Measurements from ENCODE around the gene AQP2. TPM values are rescaled to one million over a fixed set of nuclear protein-coding genes. Genes with fewer than 3 reads are reported as not detected.

The AQP2 gene
- total RNA-seq, 2 experiments from 2014 or later = not detected

DNA sequence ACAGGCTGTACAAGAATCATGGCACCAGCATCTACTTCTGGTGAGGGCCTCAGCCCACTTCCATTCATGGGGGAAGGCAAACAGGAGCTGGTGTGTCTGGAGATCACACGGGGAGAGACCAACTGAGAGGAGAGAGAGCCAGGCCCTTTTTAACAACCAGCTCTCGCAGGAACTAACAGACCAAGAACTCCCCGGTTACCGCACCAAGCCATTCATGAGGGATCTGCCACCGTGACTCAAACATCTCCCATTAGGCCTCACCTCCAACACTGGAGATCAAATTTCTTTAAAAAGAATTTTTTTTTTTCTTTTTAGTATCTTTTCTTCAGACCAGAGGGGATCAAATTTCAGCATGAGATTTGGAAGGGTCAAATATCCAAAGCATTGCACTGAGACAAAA is 16.7 kb upstream of the AQP2 start:
- intact Hi-C loops (cut with micrococcal nuclease; ENCODE audit: unreplicated experiment) = no loop called here
- DNase-seq (ENCODE audit: low spot score) = no peak
- H2AFZ ChIP-seq (ENCODE audit: low read length) = no peak overlapping the region
- no peaks in the 10 kb centered on the region for H3K36me3 ChIP-seq (ENCODE audit: insufficient read depth, low read length)
- no peaks in the 10 kb centered on the region for H4K20me1 ChIP-seq (ENCODE audit: insufficient read depth, low read length)
- BruUV-seq (replicated peaks) = no TSS peak
- no peaks in the 10 kb centered on the region for H3K4me1 ChIP-seq (ENCODE audit: insufficient read depth, low read length, poor library complexity, severe bottlenecking)
- TF ChIP-seq, protein P1, sequence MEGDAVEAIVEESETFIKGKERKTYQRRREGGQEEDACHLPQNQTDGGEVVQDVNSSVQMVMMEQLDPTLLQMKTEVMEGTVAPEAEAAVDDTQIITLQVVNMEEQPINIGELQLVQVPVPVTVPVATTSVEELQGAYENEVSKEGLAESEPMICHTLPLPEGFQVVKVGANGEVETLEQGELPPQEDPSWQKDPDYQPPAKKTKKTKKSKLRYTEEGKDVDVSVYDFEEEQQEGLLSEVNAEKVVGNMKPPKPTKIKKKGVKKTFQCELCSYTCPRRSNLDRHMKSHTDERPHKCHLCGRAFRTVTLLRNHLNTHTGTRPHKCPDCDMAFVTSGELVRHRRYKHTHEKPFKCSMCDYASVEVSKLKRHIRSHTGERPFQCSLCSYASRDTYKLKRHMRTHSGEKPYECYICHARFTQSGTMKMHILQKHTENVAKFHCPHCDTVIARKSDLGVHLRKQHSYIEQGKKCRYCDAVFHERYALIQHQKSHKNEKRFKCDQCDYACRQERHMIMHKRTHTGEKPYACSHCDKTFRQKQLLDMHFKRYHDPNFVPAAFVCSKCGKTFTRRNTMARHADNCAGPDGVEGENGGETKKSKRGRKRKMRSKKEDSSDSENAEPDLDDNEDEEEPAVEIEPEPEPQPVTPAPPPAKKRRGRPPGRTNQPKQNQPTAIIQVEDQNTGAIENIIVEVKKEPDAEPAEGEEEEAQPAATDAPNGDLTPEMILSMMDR (conservative IDR thresholded peaks at IDR 0.05; ENCODE audit: low read length) = no peak
- no peak for TF ChIP-seq EZH2phosphoT487 (IDR thresholded peaks at IDR 0.05; ENCODE audit: borderline replicate concordance, low read depth, low read length)
- no peak overlapping the region for H3K4me3 ChIP-seq (ENCODE audit: low read depth, low read length, poor library complexity, severe bottlenecking)
- H3K79me2 ChIP-seq (ENCODE audit: insufficient read depth, low read depth, low read length) = no peaks in the 10 kb centered on the region
- no peaks in the 10 kb centered on the region for H3K9me3 ChIP-seq (ENCODE audit: low read length)
- ChIA-PET CTCF (ENCODE audit: unreplicated experiment) (no interaction called here), POLR2A (no interaction called here)
- no peak overlapping the region for H3K4me2 ChIP-seq (ENCODE audit: low read length)
- no peak overlapping the region for H3K27ac ChIP-seq (ENCODE audit: low read depth, low read length, poor library complexity, severe bottlenecking)
- H3K9me2 ChIP-seq (ENCODE audit: insufficient read depth, low read length) = no peaks in the 10 kb centered on the region

DNA sequence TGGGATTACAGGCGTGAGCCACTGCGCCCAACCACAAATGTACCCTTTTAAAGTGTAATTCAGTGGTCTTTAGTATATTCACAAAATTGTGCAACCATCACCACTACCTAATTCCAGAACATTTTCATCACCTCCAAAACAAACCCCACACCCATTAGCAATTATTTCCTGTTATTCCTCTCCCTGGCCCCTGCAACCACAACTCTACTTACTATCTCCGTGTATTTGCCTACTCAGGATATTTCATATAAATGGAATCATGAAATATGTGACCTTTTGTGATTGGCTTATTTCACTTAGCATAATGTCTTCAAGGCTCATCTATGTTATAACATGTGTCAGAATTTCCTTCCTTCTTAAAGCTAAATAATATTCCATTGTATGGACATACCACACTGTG is 16.0 kb upstream of the AQP2 start:
- no TSS peak for BruUV-seq (replicated peaks)
- H3K36me3 ChIP-seq (ENCODE audit: insufficient read depth, low read length) = no peaks in the 10 kb centered on the region
- CTCF ChIA-PET (ENCODE audit: unreplicated experiment) = no interaction called here
- H2AFZ ChIP-seq (ENCODE audit: low read length) = no peak overlapping the region
- no peaks in the 10 kb centered on the region for H3K9me2 ChIP-seq (ENCODE audit: insufficient read depth, low read length)
- H3K27ac ChIP-seq (ENCODE audit: low read depth, low read length, poor library complexity, severe bottlenecking) = no peak overlapping the region
- no peaks in the 10 kb centered on the region for H3K79me2 ChIP-seq (ENCODE audit: insufficient read depth, low read depth, low read length)
- no peaks in the 10 kb centered on the region for H4K20me1 ChIP-seq (ENCODE audit: insufficient read depth, low read length)
- no peak for DNase-seq (ENCODE audit: low spot score)
- TF ChIP-seq EZH2phosphoT487 (IDR thresholded peaks at IDR 0.05; ENCODE audit: borderline replicate concordance, low read depth, low read length) = no peak
- TF ChIP-seq, protein P1 (conservative IDR thresholded peaks at IDR 0.05; ENCODE audit: low read length) = no peak
- H3K4me2 ChIP-seq (ENCODE audit: low read length) = no peak overlapping the region
- H3K9me3 ChIP-seq (ENCODE audit: low read length) = no peaks in the 10 kb centered on the region
- H3K4me1 ChIP-seq (ENCODE audit: insufficient read depth, low read length, poor library complexity, severe bottlenecking) = no peaks in the 10 kb centered on the region
- POLR2A ChIA-PET = no interaction called here
- no peak overlapping the region for H3K4me3 ChIP-seq (ENCODE audit: low read depth, low read length, poor library complexity, severe bottlenecking)
- intact Hi-C loops (cut with micrococcal nuclease; ENCODE audit: unreplicated experiment) = no loop called here

DNA sequence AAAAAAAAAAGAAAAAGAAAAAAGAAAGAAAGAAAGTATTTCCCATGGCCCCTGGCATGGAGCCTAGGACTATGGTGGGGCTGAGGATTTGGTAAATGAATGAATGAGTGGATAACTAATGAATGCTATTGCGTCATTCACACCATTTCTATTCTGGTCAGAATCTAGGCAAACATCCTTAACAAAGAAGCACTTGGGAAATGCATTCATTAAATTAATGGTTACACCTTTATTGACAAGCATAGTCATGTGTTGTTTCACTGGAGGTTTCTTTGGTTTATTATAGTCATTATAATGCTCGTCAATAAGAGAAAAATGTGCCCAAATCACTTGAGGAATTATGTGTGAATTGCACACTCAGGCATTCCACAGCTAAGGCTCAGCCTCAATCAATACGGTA is 13.6 kb upstream of the AQP2 start:
- Histone ChIP-seq H3K4me2 (ENCODE audit: low read length) (no peak overlapping the region), H3K9me3 (ENCODE audit: low read length) (no peaks in the 10 kb centered on the region), H3K79me2 (ENCODE audit: insufficient read depth, low read depth, low read length) (no peaks in the 10 kb centered on the region), H3K9me2 (ENCODE audit: insufficient read depth, low read length) (no peaks in the 10 kb centered on the region), H3K27ac (ENCODE audit: low read depth, low read length, poor library complexity, severe bottlenecking) (no peak overlapping the region), H2AFZ (ENCODE audit: low read length) (no peak overlapping the region), H4K20me1 (ENCODE audit: insufficient read depth, low read length) (no peaks in the 10 kb centered on the region), H3K36me3 (ENCODE audit: insufficient read depth, low read length) (no peaks in the 10 kb centered on the region), H3K4me1 (ENCODE audit: insufficient read depth, low read length, poor library complexity, severe bottlenecking) (peaks cover 5% of the 10 kb centered on the region), H3K4me3 (ENCODE audit: low read depth, low read length, poor library complexity, severe bottlenecking) (no peak overlapping the region)
- ChIA-PET CTCF (ENCODE audit: unreplicated experiment) (interaction anchor here (0.6 to 0.9 kb wide), 2 partner anchors 36 to 70 kb away, joined by 3 read pairs; no protein-coding TSS in a partner anchor), POLR2A (no interaction called here)
- no peak for DNase-seq (ENCODE audit: low spot score)
- intact Hi-C loops (cut with micrococcal nuclease; ENCODE audit: unreplicated experiment) = no loop called here
- no TSS peak for BruUV-seq (replicated peaks)
- TF ChIP-seq, protein P1 (conservative IDR thresholded peaks at IDR 0.05; ENCODE audit: low read length) = no peak
- TF ChIP-seq EZH2phosphoT487 (IDR thresholded peaks at IDR 0.05; ENCODE audit: borderline replicate concordance, low read depth, low read length) = no peak
